Activated CD8-positive, alpha-beta T cell treated with anti-CD3 and anti-CD28 coated beads, Interleukin-2, amount 10 ng/mL, durations not matched to agents 7 days and 5 days (primary cell): ENCODE data around the gene SGO2. TPM values are rescaled to one million over a fixed set of nuclear protein-coding genes. Genes with fewer than 3 reads are reported as not detected.
A peak's percentile ranks its signal among the peaks of the same experiment; 100 is the strongest.

ENCODE experiments used
- ATAC-seq: fragments of 150-1000 bp; cut with Tn5 transposase; one replicate; pipeline ENCODE4 v1.10.0; 2021; ENCODE audit warnings: moderate library complexity
- CTCF ChIA-PET: fragments of 350-600 bp; sonication (Branson Sonifier 250); formaldehyde crosslinking; loops from one replicate; lab custom pipeline; 2021; ENCODE audit warnings: antibody characterized with exemption; lab: Charles Lee
- POLR2A ChIA-PET: fragments of 350-600 bp; sonication (Branson Sonifier 250); formaldehyde crosslinking; loops from one replicate; lab custom pipeline; 2021; ENCODE audit warnings: antibody characterized with exemption; lab: Charles Lee
- DNase-seq: peaks from one replicate; pipeline ENCODE4 v3.0.0-alpha.2; 2020
- H3K27ac Mint-ChIP-seq: one replicate; pipeline ENCODE4 v1.8.0; 2021; ENCODE audit warnings: mild to moderate bottlenecking, mixed read lengths
- H3K27me3 Mint-ChIP-seq: one replicate; pipeline ENCODE4 v1.8.0; 2021; ENCODE audit warnings: low read depth, mixed read lengths
- H3K36me3 Mint-ChIP-seq: one replicate; pipeline ENCODE4 v1.8.0; 2021; ENCODE audit warnings: low read depth, mixed read lengths
- H3K4me1 Mint-ChIP-seq: one replicate; pipeline ENCODE4 v1.8.0; 2021; ENCODE audit warnings: low read depth, mixed read lengths
- H3K4me3 Mint-ChIP-seq: one replicate; pipeline ENCODE4 v1.8.0; 2021; ENCODE audit warnings: mild to moderate bottlenecking, mixed read lengths
- H3K9me3 Mint-ChIP-seq: one replicate; pipeline ENCODE4 v1.8.0; 2022; ENCODE audit warnings: mixed read lengths; ENCODE audit not compliant: insufficient read depth
- total RNA-seq, 2 experiments: library from RNA; stranded (reverse); gene quantifications; one replicate each; pipeline ENCODE4 v1.2.3, GENCODE V29; 2021

The SGO2 gene, protein sequence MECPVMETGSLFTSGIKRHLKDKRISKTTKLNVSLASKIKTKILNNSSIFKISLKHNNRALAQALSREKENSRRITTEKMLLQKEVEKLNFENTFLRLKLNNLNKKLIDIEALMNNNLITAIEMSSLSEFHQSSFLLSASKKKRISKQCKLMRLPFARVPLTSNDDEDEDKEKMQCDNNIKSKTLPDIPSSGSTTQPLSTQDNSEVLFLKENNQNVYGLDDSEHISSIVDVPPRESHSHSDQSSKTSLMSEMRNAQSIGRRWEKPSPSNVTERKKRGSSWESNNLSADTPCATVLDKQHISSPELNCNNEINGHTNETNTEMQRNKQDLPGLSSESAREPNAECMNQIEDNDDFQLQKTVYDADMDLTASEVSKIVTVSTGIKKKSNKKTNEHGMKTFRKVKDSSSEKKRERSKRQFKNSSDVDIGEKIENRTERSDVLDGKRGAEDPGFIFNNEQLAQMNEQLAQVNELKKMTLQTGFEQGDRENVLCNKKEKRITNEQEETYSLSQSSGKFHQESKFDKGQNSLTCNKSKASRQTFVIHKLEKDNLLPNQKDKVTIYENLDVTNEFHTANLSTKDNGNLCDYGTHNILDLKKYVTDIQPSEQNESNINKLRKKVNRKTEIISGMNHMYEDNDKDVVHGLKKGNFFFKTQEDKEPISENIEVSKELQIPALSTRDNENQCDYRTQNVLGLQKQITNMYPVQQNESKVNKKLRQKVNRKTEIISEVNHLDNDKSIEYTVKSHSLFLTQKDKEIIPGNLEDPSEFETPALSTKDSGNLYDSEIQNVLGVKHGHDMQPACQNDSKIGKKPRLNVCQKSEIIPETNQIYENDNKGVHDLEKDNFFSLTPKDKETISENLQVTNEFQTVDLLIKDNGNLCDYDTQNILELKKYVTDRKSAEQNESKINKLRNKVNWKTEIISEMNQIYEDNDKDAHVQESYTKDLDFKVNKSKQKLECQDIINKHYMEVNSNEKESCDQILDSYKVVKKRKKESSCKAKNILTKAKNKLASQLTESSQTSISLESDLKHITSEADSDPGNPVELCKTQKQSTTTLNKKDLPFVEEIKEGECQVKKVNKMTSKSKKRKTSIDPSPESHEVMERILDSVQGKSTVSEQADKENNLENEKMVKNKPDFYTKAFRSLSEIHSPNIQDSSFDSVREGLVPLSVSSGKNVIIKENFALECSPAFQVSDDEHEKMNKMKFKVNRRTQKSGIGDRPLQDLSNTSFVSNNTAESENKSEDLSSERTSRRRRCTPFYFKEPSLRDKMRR
- 10 to 100 TPM; 54.4 to 56.5 TPM for total RNA-seq

DNA sequence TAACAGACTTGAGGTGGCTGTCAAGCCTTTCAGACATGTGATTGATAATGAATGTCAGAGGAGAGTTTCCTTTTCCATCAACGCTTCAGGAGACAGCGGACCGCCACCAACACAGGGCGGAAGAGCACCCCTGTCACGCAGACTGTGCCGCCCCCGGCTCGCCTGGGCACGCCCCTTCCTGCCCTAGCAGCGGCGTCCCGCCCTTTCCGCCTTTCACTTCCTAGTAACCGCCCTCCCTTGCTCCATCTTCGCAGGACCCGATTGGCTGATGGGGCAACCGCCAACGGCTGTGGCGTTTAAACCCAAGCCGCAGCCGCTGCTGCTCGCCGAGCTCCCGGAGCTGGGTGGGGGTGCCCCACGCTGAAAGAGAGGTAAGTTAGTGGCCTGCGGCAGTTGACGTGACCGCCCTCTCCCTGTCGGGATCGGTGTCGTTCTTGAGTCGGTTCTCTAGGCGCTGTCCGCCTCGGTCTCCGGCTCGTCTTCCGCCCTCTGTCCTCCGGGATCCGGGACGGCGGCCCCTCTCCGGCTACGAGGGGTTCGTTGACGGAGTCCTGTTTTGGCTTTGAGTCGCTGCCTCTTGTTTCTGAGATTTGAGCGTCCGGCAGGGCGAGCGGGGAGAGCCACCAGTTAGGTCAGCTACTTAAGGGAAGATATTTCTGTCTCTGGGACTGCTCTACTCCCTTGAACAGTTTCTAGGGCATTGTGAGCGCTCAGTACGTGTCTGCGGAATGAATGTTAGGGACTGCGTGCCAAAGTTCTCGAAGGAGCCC, at the start of gene SGO2:
SGO2 (plus strand) TSS at position 326 of the 770 bp plus-strand sequence. CDS start 6,769 bp downstream, outside the sequence.
- Mint-ChIP-seq H3K4me1 (peaks cover 31% of the 10 kb centered on the region), H3K4me3 (peak within 1 kb of the TSS; percentile 92), H3K27me3 (peaks cover 10% of the 10 kb centered on the region), H3K36me3 (peaks cover 23% of the 10 kb centered on the region), H3K9me3 (no peaks in the 10 kb centered on the region), H3K27ac (peak within 1 kb of the TSS; percentile 91)
- CTCF ChIA-PET: interaction anchor here (1.1 to 3.0 kb wide), 11 partner anchors 9 to 544 kb away, joined by 3 to 13 read pairs (median 5); partner anchors contain the start of gene KCTD18
- peak; percentile 98 for DNase-seq
- POLR2A ChIA-PET: interaction anchor here (0.6 to 1.5 kb wide), 10 partner anchors 9 to 338 kb away, joined by 3 to 11 read pairs (median 4); partner anchors contain the start of genes CLK1 and KCTD18
- ATAC-seq: peak; percentile 99

DNA sequence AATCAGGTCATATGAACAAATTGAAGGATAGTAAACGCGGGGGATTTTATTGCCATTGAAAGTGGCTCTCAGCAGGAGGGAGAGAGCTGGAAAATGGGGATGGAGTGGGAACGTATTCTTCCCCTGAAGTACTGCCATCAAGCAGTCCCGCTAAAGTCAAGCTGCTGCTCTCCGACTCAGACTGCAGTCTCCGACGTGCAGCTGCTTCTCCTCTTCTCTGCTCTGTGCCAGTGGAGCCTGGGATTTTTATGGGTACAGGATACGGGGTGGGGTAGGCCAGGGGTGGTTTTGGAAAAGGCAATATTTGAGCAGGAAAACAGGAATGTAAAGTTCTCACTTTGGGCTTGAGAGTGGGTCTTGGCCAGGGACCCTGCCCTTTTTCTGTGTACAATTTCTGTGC, 49.2 kb upstream of the SGO2 start:
- Mint-ChIP-seq H3K4me3 (no peak overlapping the region), H3K4me1 (no peaks in the 10 kb centered on the region), H3K36me3 (peaks cover 17% of the 10 kb centered on the region), H3K9me3 (no peaks in the 10 kb centered on the region), H3K27me3 (no peaks in the 10 kb centered on the region), H3K27ac (no peak overlapping the region)
- ATAC-seq (no peak), DNase-seq (no peak)
- CTCF ChIA-PET: interaction anchor here (1.1 to 1.6 kb wide), 3 partner anchors 9 to 497 kb away, joined by 3 to 6 read pairs (median 4); partner anchors contain the start of gene KCTD18
- POLR2A ChIA-PET: interaction anchor here (0.9 kb wide), 1 partner anchor 22 kb away, joined by 3 read pairs; no protein-coding TSS in a partner anchor

DNA sequence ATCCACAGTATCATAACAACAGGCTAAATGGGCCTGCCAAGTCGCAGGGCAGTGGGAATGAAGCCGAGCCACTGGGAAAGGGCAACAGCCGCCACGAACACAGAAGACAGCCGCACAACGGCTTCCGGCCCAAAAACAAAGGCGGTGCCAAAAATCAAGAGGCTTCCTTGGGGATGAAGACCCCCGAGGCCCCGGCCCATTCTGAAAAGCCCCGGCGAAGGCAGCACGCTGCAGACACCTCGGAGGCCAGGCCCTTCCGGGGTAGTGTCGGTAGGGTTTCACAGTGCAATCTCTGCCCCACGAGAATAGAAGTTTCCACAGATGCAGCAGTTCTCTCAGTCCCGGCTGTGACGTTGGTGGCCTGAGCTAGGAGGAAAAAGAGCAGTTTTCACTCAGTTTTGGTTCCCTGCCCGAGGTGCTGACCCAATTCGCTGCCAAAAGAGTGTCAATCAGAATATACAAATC, 48.3 kb upstream of the SGO2 start:
- CTCF ChIA-PET: interaction anchor here (1.1 to 1.6 kb wide), 2 partner anchors 185 to 498 kb away, joined by 4 to 6 read pairs; no protein-coding TSS in a partner anchor
- POLR2A ChIA-PET: no interaction called here
- H3K27ac Mint-ChIP-seq: no peak overlapping the region
- H3K9me3 Mint-ChIP-seq: no peaks in the 10 kb centered on the region
- H3K4me3 Mint-ChIP-seq: no peak overlapping the region
- no peaks in the 10 kb centered on the region for H3K27me3 Mint-ChIP-seq
- H3K4me1 Mint-ChIP-seq: no peaks in the 10 kb centered on the region
- H3K36me3 Mint-ChIP-seq: peaks cover 14% of the 10 kb centered on the region
- DNase-seq (no peak), ATAC-seq (no peak)

DNA sequence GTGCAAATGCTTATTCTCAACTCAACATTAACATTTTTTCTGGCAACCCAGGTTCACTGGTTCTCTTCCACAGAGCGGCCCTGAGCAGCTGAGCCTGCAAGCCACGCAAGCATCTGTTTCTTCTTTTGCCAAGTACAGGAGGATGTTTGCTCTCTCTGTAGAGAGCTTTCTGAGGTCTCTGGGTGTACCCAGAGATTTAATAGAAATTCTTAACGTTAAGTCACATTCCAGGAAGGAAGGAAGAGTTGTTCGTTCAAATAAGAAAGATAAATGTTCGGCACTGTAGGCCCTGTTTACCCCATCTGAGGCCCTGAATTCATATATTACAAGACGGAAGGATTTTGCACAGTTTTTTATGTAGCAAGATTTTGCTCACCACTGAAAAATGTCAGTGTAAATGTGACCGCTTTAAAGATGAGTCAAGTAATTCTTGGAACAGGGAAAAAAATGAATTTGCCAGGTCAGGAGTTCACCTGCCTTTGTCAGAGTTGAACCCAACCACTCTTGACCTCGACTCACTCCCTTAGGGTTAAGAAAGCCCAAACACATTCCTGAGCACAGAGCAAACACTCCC, 46.2 kb upstream of the SGO2 start:
- CTCF ChIA-PET: interaction anchor here (1.3 to 7.3 kb wide), 7 partner anchors 8 to 500 kb away, joined by 3 to 58 read pairs (median 14); no protein-coding TSS in a partner anchor
- no peaks in the 10 kb centered on the region for H3K9me3 Mint-ChIP-seq
- no peak overlapping the region for H3K4me3 Mint-ChIP-seq
- H3K27ac Mint-ChIP-seq: no peak overlapping the region
- no peak for DNase-seq
- POLR2A ChIA-PET: interaction anchor here (0.6 kb wide), 1 partner anchor 17 kb away, joined by 4 read pairs; no protein-coding TSS in a partner anchor
- H3K27me3 Mint-ChIP-seq: no peaks in the 10 kb centered on the region
- no peak for ATAC-seq
- peaks cover 6% of the 10 kb centered on the region for H3K36me3 Mint-ChIP-seq
- H3K4me1 Mint-ChIP-seq: no peaks in the 10 kb centered on the region

DNA sequence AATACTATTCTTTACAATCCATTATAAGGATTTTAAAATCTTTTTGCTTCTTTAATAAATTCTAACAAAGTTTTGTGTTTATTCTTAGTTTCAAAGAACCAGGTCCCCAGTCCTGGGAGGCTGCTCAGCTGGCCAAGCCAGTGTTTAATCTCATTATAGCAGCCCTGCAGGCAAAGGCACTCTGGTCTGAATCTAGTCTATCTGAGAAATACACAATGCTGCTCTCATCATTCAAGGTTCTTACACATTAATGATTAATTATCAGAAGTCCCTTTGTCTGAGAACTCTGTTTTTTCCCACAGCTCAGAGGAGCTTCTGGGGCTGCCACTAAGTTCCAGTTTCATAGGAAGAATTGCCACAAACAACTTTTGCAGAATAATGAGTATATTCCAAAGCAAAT, 43.8 kb upstream of the SGO2 start:
- H3K4me1 Mint-ChIP-seq: no peaks in the 10 kb centered on the region
- peaks cover 6% of the 10 kb centered on the region for H3K36me3 Mint-ChIP-seq
- DNase-seq (no peak), ATAC-seq (no peak)
- no peaks in the 10 kb centered on the region for H3K9me3 Mint-ChIP-seq
- ChIA-PET CTCF (interaction anchor here (0.7 to 7.3 kb wide), 23 partner anchors 9 to 531 kb away, joined by 3 to 58 read pairs (median 6); partner anchors contain the start of gene KCTD18), POLR2A (no interaction called here)
- no peaks in the 10 kb centered on the region for H3K27me3 Mint-ChIP-seq
- no peak overlapping the region for H3K27ac Mint-ChIP-seq
- no peak overlapping the region for H3K4me3 Mint-ChIP-seq

DNA sequence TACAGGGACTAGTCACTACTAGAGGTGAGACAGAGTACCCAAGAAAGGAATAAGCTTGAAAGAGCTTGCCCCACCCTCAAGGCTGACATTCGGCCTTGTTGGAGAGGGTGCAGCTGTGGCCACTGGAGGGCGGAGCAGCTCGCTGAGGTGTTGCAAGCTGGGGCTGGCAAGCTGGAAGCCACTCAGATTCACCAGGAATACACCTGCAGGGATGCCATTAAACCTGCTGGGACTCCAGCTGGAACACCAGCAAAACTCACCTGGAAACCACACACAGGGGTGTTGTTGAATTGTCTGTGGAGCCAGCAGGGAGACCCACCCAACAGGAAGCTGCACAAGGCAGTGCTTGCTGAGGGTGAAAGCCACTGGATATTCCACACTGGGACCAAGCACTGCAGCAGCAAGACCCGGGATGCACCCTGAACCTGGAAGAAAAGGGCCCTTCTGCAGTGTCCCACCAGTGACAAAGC, 42.2 kb upstream of the SGO2 start:
- POLR2A ChIA-PET: no interaction called here
- Mint-ChIP-seq H3K4me3 (no peak overlapping the region), H3K27me3 (no peaks in the 10 kb centered on the region), H3K36me3 (peaks cover 2% of the 10 kb centered on the region), H3K27ac (no peak overlapping the region), H3K9me3 (no peaks in the 10 kb centered on the region), H3K4me1 (no peaks in the 10 kb centered on the region)
- CTCF ChIA-PET: interaction anchor here (0.5 to 7.3 kb wide), 27 partner anchors 10 to 580 kb away, joined by 3 to 58 read pairs (median 4); partner anchors contain the start of genes KCTD18 and SGO2
- ATAC-seq: peak; percentile 54
- DNase-seq: peak; percentile 53

DNA sequence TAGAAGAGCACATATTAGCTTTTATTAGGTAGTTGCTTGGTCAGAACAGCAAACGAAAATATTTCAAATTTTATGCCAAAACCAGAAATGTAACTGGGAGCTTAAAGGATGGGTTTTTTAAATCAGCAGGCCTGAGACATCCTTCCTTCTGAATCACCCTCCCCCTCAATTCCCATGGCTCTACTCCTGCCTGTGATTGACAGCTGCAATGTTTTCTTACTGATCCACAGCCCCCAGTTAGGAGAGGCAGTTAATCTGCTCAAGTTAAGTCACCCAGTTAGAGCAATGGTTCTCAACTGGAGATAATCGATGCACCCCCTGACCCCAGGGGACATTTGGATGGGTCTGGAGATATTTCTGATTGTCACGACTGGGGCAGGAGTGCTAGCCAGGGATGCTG, 41.1 kb upstream of the SGO2 start:
- Mint-ChIP-seq H3K4me1 (no peaks in the 10 kb centered on the region), H3K36me3 (peaks cover 5% of the 10 kb centered on the region), H3K9me3 (no peaks in the 10 kb centered on the region), H3K27me3 (no peaks in the 10 kb centered on the region), H3K27ac (no peak overlapping the region), H3K4me3 (no peak overlapping the region)
- DNase-seq (no peak), ATAC-seq (no peak)
- ChIA-PET POLR2A (interaction anchor here (0.6 to 0.7 kb wide), 3 partner anchors 36 to 277 kb away, joined by 3 to 4 read pairs (median 3); no protein-coding TSS in a partner anchor), CTCF (interaction anchor here (1.2 to 7.3 kb wide), 9 partner anchors 8 to 505 kb away, joined by 4 to 58 read pairs (median 12); partner anchors contain the start of genes KCTD18 and SGO2)

DNA sequence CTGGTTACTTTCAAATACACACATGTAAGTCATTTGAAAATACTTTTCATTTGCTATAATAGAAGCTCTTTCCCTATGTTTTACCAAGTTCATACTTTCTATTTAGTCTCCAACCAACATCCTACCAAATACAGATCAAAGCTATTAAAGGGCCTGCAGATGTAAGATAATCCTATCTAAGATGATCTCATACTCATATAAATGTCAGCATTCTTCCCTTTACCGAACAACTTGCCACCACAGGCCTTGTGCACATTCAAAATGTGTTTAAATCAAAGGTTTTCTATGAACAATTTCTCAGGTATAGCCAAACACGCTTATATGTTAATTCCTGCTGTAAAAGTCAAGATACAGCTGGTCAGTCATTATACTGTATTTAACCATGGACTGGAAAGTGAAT, 39.5 kb upstream of the SGO2 start:
- POLR2A ChIA-PET: no interaction called here
- no peak for DNase-seq
- Mint-ChIP-seq H3K4me1 (no peaks in the 10 kb centered on the region), H3K27me3 (no peaks in the 10 kb centered on the region), H3K27ac (no peak overlapping the region), H3K36me3 (peaks cover 18% of the 10 kb centered on the region), H3K4me3 (no peak overlapping the region), H3K9me3 (no peaks in the 10 kb centered on the region)
- CTCF ChIA-PET: interaction anchor here (0.8 to 7.3 kb wide), 8 partner anchors 10 to 513 kb away, joined by 3 to 58 read pairs (median 6); no protein-coding TSS in a partner anchor
- no peak for ATAC-seq

DNA sequence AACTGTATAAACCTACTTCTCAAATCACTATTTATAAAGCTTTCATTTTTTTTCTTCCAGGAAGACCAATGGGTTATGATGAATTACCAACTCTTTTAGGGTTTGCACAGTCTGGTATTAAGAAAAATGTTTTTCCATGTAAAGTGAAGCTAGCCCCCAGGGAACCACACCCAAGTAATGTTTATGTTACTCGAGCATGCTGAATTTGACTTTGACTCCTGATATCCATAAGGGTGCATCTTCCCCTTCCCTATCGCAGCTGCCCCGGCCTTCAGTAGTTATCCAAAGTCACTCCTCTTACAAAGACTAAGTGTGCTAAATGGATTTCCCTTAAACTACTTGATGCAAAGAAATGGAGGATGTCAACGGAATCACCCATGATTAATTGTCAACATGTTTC, 37.8 kb upstream of the SGO2 start:
- CTCF ChIA-PET: no interaction called here
- Mint-ChIP-seq H3K9me3 (no peaks in the 10 kb centered on the region), H3K4me3 (no peak overlapping the region), H3K27ac (no peak overlapping the region), H3K27me3 (no peaks in the 10 kb centered on the region), H3K36me3 (peaks cover 33% of the 10 kb centered on the region), H3K4me1 (no peaks in the 10 kb centered on the region)
- ATAC-seq (no peak), DNase-seq (no peak)
- POLR2A ChIA-PET: no interaction called here

DNA sequence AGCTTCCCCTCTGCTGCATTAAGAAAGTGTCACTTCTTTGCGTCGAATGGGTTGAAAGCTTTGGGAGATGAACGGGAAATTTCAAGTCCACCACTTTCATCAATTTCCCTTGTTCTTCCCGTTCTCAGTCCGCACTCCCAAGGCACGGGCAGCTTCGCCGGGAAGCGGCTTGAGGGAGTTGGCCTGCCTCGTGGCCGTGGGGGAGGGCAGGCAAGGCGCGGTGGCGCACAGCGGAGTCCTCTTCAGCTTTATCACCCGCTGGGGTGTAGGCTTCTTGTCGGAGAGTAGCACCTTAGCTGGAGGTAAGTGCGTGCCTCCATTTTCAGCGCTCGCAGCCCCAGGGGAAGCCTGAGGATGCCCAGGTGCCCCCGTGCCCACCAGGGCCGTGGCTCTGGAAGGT, 36.0 kb upstream of the SGO2 start:
- CTCF ChIA-PET: no interaction called here

More for the DNA sequence above, 36.0 kb upstream of the SGO2 start:
- Mint-ChIP-seq H3K36me3 (peaks cover 42% of the 10 kb centered on the region), H3K4me1 (no peaks in the 10 kb centered on the region), H3K4me3 (no peak overlapping the region), H3K9me3 (no peaks in the 10 kb centered on the region), H3K27me3 (no peaks in the 10 kb centered on the region), H3K27ac (no peak overlapping the region)
- ATAC-seq (no peak), DNase-seq (no peak)
- POLR2A ChIA-PET: no interaction called here
